Measurements from ENCODE around the gene NOX3. TPM values are rescaled to one million over a fixed set of nuclear protein-coding genes. Genes with fewer than 3 reads are reported as not detected.

Gene NOX3
- total and polyA plus RNA-seq, 2 donors from 2014 or later: not detected

DNA sequence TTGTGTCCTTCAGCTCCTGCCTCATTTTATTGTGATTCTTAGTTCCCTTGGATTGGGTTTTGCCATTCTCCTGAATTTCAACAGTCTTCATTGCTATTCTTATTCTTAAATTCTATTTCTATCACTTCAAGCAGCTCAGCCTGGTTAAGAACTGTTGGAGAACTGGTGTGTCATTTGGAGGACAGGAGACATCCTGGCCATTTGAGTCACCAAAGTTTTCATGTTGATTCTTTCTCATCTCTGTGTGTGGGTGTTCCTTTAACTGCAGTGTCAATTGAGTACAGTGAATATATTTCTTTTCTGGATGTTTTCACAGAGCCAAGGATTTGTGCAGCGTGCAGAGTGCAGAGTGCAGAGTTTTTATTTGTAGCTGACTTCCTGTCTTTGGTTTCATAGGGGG is 107.8 kb downstream of the NOX3 start:
- Histone ChIP-seq H3K9me3 (ENCODE audit: control insufficient read depth in 2 of 3, insufficient read depth in 1 of 3, low read length in 3 of 3) (no peaks in the 10 kb centered on the region), H3K27me3 (ENCODE audit: control insufficient read depth, insufficient read depth, low read length) (no peaks in the 10 kb centered on the region), H3K36me3 (ENCODE audit: control insufficient read depth in 2 of 3, insufficient read depth in 3 of 3, low read length in 3 of 3) (no peaks in the 10 kb centered on the region), H3K4me3 (ENCODE audit: low read length in 3 of 3) (no peak overlapping the region), H3K4me1 (ENCODE audit: control insufficient read depth in 2 of 3, insufficient read depth in 2 of 3, low read depth in 1 of 3, low read length in 3 of 3) (no peaks in the 10 kb centered on the region), H3K9ac (ENCODE audit: low read length in 3 of 3) (no peak overlapping the region), H3K27ac (ENCODE audit: low read depth in 2 of 2, low read length in 2 of 2) (no peak overlapping the region)
- no peak for TF ChIP-seq CTCF (IDR thresholded peaks at IDR 0.05; ENCODE audit: borderline replicate concordance, extremely low read depth, insufficient read depth)
- FAIRE-seq (no peak), DNase-seq (no peak)
- intact Hi-C loops (cut with DNase I): no loop called here

DNA sequence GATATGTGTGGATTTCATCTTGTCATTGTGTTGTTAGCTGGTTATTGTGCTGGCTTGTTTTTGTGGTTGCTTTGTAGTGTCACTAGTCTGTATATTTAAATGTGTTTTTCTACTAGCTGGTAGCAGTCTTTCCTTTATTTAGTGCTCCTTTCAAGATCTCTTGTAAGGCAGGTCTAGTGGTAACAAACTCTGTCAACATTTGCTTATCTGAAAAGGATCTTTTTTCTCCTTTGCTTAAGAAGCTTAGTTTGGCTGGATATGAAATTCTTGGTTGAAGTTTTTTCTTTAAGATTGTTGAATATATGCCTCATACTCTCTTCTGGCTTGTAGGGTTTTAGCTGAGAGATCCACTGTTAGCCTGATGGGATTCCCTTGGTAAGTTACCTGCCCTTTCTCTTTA is 108.7 kb downstream of the NOX3 start:
- H3K9ac ChIP-seq (ENCODE audit: low read length in 3 of 3): no peak overlapping the region
- H3K27me3 ChIP-seq (ENCODE audit: control insufficient read depth, insufficient read depth, low read length): no peaks in the 10 kb centered on the region
- no peaks in the 10 kb centered on the region for H3K4me1 ChIP-seq (ENCODE audit: control insufficient read depth in 2 of 3, insufficient read depth in 2 of 3, low read depth in 1 of 3, low read length in 3 of 3)
- no peak for TF ChIP-seq CTCF (IDR thresholded peaks at IDR 0.05; ENCODE audit: borderline replicate concordance, extremely low read depth, insufficient read depth)
- no peak for FAIRE-seq
- no peak for DNase-seq
- no peak overlapping the region for H3K4me3 ChIP-seq (ENCODE audit: low read length in 3 of 3)
- H3K9me3 ChIP-seq (ENCODE audit: control insufficient read depth in 2 of 3, insufficient read depth in 1 of 3, low read length in 3 of 3): no peaks in the 10 kb centered on the region
- no peak overlapping the region for H3K27ac ChIP-seq (ENCODE audit: low read depth in 2 of 2, low read length in 2 of 2)
- H3K36me3 ChIP-seq (ENCODE audit: control insufficient read depth in 2 of 3, insufficient read depth in 3 of 3, low read length in 3 of 3): no peaks in the 10 kb centered on the region
- intact Hi-C loops (cut with DNase I): no loop called here

Other genes starting within 250 kb of the NOX3 start
- gene CLDN20, start 191.8 kb downstream of the NOX3 start, total RNA-seq: not detected
- 0.77 TPM for gene CLDN20, start 191.8 kb downstream of the NOX3 start, polyA plus RNA-seq (ENCODE audit: insufficient read depth, low read depth, low replicate concordance)
- 28.1 TPM for gene TFB1M, start 141.4 kb downstream of the NOX3 start, total RNA-seq
- 16.3 TPM for gene TFB1M, start 141.4 kb downstream of the NOX3 start, polyA plus RNA-seq (ENCODE audit: insufficient read depth, low read depth, low replicate concordance)